LHCN-M2 (cell line): ENCODE measurements around the gene LPCAT2. TPM values are rescaled to one million over a fixed set of nuclear protein-coding genes. Genes with fewer than 3 reads are reported as not detected.

Experiments
- DNase-seq: peaks from one replicate; pipeline ENCODE4 v3.0.0-alpha.2; 2012; ENCODE audit warnings: low read depth
- total RNA-seq: library from RNA; depleted of rRNA; stranded (reverse); fragments of >200 nt; gene quantifications from 2 replicates; pipeline ENCODE4 v1.2.3, GENCODE V29; 2014

Gene LPCAT2
- total RNA-seq, 1 experiment from 2014 or later = 6.8 TPM

DNA sequence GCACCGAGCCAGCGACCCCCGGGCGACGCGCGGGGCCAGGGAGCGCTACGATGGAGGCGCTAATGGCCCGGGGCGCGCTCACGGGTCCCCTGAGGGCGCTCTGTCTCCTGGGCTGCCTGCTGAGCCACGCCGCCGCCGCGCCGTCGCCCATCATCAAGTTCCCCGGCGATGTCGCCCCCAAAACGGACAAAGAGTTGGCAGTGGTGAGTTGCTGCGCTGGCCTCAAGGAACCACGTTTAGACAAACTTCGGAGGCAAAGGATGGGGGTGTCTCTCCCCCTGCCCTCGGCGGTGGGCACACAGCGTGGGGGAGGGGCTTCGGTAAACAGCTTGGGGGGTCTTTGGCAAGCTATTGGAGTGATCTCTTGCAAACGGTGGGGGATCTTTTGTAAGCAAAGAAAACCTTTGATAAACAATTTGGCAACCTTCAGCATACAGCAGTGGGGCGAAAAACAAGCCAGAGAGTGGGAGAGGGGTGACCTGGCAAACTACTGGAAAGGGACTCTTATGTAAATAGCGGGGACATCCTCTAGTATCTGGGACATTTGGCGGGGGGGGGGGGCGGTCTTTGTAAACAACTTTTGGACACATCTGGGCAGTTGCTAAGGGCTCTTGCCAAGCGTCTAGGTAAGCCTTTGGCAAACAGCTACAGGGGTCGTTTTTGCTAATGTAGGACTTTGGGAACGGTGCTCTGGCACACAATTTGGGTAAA is 29.3 kb upstream of the LPCAT2 start:
- no peak for DNase-seq

DNA sequence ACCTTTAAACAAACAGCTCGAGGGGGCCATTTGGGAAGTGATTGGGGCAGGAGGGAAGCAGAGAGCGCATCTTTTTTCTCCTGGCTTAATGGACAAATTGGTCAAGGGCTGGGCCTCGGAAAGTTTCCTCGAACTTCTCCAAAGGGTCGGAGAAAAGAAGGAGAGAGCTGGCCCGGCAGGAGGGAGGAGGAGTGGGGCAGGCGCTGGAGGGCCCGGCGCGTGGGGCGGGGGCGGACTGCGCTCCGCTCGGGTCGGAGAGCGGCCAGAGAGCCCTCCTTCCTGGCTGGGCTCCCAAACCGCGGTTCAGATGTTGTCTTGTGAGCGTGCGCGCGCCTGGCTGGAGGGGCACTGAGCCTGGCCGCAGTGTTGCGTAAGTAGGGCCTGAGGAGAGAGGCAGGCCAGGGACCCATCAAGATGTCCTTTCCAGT is 28.6 kb upstream of the LPCAT2 start:
- peak; percentile 85 for DNase-seq

DNA sequence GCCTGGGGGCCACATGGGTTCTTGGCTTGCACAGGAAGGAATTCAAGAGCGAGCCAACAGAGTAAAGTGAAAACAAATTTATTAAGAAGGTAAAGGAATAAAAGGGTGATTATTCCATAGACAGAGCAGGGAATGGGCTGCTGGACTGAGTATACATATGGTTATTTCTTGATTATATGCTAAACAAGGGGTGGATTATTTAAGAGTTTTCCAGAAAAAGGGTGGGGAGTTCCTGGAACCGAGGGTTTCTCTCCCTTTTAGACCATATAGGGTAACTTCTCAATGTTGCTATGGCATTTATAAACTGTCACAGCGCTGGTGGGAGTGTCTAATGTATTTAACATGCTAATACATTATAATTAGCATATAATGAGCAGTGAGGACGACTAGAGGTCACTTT is 27.8 kb upstream of the LPCAT2 start:
- no peak for DNase-seq

DNA sequence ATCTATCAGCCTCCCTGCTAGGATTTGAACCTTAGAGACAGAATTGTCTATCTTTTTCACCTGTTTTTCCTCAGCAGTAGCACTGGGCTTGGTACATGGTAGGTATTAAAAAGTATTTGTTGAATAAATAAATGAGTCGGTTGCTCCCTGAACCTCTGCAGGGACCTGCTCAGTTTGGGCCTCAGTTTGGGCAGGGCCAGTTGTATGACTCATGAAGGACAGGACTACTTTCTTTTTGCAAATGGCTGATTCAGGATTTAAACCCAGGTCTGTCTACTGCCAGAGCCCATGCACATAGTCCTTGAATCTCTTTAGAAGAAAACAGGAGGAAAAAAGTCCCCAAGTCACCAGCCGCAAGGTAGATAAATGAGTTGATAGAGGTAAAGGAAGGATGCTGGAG is 26.8 kb upstream of the LPCAT2 start:
- no peak for DNase-seq

DNA sequence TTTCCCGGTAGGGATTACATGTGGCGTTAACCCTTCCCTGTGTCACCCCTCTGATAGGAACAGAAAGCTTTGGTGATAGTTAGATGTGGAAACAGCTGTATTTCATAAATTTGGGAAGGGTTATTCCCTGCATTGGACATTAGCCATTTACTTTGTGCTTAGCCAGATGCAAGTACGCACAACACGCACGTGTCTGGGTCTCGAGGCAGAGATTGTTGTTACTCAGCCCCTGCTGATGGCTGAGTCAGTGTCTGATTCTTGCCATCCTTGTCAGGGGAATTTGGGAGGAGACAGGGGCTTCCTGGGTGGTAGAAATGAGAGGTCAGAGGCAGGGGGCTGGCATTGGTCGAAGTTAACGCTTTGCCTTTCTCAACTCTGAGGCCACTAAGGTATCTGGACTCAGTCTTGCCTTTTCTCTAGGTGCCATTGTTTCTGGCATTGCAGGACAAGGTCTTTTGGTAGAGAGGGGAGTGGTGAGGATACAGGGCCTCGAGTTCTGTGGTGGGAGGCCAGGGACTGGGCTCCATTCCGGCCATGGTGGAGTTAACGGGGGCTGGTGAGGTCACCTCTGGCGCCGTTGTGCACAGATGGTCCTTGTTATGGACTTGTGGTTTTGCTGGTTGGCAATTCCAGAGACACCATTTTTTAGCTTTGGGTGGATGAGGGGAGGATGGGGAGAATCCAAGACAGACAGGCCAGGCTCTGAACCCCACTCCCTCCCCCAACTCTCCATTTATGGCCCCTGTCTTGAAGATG is 21.6 kb upstream of the LPCAT2 start:
- DNase-seq = peak; percentile 83

DNA sequence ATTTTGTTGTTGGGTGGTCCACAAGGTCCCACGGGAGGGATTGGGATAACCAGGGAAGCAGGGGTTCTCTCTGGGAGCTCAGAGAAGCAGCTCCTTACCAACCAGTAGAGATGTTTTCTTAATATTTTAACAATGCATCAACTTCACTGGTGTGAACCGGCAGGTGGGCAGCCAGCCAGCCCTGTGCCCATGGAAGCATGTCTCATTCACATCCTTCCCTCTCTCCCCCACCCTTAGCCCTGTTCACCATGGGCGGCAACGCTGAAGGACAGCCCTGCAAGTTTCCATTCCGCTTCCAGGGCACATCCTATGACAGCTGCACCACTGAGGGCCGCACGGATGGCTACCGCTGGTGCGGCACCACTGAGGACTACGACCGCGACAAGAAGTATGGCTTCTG is 20.6 kb upstream of the LPCAT2 start:
- peak; percentile 58 for DNase-seq

DNA sequence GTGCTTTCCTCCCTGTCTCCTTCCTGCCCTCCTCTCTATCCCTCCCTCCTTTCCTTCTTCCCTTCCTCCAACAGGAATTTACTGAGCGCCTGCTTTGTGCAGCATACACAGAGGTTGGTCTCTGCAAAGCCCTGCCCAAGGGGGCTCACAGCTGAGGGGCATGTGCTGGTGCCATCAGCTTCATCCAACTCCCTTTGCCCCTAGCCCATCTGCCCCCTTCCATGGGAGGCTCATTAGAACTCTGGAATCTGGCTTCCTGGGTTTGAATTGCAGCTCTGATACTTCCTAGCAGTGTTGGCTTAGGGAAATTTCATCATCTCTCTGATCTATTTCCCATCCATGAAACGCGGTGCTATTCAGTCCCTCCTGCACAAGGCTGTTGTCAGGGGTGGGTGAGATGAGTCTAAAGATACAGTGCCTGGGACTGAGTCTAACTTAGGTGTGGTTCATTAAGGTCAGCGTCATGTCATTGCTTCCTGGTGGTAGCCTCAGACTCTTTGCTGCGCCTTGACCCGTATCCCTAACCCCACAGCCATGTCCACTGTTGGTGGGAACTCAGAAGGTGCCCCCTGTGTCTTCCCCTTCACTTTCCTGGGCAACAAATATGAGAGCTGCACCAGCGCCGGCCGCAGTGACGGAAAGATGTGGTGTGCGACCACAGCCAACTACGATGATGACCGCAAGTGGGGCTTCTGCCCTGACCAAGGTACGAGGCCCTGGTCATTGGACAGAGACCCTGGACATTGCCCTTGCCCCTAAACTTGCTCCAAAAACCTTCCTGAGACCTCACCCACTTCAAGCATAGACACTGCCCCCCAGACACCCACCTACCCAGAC is 19.5 kb upstream of the LPCAT2 start:
- DNase-seq = no peak

DNA sequence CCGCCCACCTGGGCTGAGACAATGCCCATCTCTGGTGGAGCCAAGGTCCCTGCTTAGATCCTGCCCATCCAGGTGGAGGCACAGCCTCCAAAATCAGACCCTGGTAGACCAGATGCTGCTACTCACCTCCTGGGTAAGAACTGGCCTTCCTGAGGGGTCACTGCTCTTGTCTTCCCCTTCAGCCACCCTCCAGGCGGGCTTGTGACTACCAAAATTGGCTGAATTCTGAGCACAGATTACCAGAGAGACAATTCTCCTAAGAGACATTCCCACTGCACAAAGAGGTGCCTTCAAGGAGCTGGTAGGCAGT is 19.0 kb upstream of the LPCAT2 start:
- no peak for DNase-seq

DNA sequence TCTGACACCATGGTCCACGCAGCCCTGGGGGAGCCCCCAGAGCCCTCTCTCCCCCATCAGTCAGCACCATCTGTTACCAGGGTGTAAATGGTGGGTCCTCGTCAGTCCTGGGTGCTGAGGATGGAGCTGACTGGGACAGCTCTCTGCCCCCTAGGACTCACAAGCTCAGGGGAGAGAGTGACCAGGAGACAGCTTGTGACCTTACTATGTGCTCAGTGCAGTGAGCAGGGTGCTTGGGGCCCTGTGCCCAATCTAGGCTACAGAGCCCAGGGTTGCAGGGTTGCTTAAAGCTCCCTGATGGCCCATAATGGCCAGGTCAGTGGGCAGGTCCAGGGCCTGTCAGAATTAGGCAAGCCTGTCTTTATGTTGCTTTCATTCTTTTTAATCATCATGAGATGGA is 18.6 kb upstream of the LPCAT2 start:
- no peak for DNase-seq

DNA sequence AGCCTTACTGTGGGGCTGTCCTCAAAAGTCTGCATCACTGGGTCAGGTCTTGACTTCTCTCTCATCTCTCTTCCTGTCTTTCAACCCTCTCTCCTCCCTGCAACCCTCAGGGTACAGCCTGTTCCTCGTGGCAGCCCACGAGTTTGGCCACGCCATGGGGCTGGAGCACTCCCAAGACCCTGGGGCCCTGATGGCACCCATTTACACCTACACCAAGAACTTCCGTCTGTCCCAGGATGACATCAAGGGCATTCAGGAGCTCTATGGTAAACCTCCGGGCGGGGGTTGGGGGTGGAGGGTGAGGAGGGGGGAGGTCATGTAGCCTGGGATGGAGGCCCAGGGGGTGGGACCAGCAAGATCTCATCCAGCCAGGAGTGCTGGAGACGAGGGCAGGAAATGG is 17.2 kb upstream of the LPCAT2 start:
- DNase-seq = no peak

DNA sequence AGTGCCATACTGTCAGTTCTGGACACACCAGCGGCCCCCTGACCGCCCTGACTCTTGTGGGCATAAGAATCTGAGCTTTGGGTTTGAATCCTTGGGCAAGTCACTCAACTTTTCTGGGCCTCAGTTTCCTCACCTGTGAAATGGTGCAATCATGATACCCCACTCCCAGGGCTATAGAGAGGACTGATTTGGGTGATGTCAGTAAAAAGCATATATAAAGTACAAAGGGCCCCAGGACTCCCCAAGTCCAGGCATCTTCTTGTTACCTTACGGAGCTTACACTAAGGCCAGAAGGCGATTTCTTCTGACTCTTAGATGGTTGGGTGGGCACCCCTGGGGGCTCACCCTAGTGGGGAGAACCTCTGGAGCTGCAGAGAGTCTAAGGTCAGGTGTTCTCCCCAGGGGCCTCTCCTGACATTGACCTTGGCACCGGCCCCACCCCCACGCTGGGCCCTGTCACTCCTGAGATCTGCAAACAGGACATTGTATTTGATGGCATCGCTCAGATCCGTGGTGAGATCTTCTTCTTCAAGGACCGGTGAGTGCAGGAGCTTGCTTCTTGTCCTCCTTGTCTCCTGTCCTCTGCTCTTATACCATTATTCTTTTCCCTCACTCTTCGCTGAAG is 16.0 kb upstream of the LPCAT2 start:
- DNase-seq = no peak

DNA sequence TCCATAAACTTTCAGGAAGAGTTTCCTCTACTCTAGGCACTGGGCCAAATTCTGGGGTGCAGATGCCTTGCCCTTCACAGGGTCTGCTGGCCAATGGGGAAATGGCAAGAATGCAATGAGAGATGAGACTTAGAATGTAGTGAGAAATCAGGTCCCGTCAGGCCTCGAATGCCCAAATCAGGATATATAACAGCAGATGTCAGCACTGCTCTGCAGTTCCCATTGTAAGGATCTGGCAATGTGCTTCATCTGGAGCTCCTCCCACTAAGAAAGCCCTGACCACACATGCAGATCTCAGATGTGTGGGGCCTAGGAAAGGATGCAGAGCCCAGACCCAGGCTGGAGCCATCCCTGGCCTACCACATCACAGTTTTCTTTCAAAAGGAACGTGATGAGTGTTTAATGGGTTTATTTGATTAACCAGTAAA is 13.9 kb upstream of the LPCAT2 start:
- DNase-seq = peak; percentile 91

DNA sequence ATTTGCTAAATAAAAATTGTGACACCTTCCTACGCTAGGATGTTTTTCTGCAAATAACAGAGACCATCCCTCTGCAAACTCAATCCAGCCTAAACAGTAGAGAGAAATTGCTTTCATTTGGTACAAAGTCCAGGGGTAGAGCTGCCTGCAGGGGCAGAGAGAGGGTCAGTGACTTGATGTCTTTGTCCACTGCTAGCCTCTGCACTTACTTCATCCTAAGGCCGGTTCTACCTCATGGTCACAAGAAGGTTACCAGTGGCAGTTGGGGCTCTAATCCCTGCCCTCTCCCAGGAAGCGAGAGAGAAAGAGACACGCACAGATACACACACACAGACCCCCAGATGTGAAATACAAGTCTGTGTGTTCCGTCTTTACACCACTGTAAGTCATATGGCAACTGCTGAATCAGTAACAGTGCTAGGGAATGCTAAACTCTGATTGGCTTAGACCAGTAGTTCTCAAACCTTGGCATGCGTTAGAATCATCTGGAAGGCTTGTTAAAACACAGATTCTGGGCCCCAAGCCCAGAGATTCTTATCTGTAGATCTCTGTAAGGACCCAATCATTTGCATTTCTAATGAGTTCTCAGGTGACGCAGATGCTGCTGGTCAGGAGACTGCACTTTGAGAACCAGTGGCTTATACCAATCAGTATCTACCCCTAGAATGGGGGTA is 13.1 kb upstream of the LPCAT2 start:
- DNase-seq = no peak

DNA sequence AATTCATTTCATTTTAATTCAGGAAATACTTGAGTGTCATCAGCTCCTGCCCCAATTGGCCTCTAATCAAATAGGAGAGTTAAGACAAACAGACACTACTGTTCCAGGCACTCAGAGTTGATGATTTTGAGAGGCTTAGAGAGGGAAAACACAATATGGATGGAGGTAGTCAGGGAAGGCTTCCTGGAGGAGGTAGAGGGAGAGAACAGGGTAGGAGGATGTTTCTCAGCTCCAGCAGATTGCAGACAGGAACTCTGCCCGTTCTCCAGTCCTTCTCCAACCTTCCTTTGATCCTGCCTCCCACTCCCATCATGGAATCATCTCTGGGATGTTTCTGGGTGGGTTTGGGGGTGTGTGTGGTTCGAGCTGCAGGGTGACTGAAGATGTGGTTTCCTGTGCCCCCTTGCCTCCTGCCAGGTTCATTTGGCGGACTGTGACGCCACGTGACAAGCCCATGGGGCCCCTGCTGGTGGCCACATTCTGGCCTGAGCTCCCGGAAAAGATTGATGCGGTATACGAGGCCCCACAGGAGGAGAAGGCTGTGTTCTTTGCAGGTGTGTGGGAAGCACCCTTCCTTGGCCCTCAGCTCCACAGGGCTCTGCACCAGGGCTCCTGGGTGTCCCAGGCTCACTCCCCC is 12.2 kb upstream of the LPCAT2 start:
- no peak for DNase-seq

DNA sequence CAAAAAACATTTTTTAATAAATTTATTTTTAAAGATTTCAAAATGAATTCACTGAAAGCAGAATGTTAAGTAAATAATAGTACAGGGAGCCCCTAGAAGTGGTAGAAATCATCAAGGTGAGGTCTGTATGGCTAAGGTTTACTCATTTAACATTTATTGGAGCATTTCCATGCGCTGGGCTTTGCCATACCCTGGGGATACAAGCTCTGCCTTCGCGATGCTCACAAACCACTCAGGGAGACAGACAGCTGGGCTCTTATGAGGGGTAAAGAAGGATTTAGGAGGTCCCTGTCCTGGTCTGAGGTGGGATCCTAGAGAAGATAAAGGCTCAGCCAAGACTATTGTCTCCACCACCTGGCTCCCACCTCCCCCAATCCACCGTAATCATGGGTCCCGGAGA is 11.3 kb upstream of the LPCAT2 start:
- DNase-seq = no peak

DNA sequence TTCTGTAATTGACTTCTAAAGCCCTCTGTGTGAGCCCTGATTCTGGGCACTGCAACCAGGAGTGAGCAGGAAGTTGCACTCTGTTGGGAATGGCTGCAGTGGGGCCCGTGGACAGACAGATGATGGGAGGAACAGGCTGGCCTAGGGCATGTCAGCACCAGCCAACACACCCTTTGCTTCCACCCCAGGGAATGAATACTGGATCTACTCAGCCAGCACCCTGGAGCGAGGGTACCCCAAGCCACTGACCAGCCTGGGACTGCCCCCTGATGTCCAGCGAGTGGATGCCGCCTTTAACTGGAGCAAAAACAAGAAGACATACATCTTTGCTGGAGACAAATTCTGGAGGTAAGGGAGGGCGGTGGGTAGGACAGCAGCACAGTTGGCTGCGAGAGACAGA is 10.8 kb upstream of the LPCAT2 start:
- DNase-seq = no peak

DNA sequence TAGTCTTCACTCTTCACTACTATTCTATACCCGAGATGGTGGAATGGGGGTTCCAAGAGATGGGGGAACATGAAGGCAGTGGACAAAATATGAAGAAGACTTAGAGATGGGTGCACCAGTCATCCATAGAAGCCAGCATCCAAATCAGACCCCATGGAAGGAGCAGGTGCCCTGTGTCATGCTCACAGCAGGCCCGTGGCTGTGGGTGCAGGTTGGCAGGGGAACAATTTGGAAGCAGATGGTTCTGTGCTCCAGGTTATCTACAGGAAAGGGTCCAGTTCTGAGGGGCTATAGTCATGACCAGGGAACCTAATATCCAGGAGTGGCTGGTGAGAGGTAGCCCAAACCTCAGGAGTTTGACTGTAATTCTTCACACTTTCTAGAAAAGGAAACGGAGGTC is 9.6 kb upstream of the LPCAT2 start:
- no peak for DNase-seq

DNA sequence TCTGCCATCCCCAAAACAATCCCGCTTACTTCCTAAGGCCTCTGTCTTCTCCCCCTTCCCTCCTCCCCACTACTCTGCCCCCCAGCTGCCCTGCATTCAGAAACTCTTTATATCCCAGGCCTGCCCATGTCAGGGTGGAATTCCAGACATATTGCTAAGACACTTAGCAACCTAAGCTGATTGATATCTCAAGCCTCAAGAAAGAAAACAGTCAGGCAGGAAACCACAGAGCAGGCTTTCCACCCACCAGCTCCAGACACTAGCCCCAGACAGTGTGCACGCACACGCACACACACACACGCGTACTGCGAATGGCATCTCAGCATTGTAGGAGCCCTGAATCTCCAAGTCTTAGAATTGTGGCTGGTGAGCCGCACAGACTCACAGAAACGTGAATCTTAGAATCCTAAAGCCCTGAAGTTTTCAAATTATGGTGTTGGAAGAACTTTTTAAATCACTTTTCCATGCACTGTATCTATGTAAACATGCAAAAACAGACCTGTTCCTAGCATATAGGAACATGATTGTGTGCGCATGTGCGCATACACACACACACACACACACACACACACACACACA is 8.8 kb upstream of the LPCAT2 start:
- DNase-seq = peak; percentile 97

DNA sequence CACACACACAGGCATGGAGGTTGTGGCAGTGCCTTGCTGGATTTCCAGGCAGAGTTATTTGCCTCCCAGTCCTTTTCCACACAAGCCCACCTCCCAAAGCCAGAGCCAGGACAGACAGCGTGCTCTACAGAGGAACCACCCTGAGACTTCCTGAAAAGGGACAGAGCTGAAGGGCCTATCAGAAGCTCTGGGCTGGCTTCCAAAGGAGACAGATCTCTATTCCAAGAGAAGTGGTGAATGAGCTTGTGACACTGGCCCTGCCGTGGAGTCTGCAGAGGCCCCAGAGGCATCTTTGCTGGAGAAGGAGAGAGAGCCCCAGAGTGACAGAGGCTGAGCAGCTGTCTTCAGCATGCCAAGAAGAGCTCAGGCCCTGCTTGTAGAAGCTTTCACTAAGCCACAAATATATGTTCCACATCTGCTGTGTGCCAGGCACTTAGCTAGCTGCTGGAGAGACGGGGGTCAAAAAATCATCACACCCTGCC is 8.3 kb upstream of the LPCAT2 start:
- DNase-seq = peak; percentile 78

DNA sequence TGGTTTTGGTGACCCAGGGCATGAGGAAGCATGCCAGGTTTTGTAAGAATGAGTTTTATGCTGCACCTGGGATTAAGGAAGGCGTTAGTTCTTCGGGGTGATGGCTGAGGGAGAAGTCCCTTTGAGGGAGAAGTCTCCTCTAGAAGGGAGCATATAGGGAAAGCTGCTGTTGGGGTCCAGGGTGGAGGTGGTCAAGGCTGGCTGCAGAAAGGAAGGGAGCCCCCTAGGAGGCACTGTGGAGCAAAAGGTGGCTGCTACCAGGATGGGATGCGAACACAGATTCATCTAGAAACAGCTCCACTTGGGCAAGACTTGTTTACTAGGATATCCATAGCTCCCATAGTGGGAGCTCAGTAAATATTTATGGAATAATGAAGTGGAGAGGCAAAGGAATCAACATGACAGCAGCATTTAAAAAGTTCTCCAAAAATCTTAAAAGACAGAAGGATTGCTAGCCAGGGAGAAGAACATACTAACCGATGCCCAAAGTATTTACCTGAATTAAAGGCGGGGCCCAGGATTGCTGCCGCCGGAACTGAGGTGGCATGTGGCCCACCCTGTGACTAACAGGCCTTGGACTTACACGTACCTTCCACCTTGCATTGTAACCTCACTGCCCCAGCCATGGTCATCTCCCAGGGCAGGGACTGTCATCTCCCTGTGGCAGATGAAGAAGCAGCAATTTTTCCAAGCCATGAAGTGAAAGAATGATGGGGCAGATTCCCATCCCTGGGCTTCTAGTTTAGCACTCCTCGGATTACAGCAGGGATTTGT is 7.1 kb upstream of the LPCAT2 start:
- DNase-seq = no peak
